ENCODE measurements around the gene BICRA.
"Not testable (repeated sequence)": the region's sequence is repeated elsewhere in the genome, so short reads cannot be mapped to it uniquely, and the experiment has no call there.

The BICRA gene

DNA sequence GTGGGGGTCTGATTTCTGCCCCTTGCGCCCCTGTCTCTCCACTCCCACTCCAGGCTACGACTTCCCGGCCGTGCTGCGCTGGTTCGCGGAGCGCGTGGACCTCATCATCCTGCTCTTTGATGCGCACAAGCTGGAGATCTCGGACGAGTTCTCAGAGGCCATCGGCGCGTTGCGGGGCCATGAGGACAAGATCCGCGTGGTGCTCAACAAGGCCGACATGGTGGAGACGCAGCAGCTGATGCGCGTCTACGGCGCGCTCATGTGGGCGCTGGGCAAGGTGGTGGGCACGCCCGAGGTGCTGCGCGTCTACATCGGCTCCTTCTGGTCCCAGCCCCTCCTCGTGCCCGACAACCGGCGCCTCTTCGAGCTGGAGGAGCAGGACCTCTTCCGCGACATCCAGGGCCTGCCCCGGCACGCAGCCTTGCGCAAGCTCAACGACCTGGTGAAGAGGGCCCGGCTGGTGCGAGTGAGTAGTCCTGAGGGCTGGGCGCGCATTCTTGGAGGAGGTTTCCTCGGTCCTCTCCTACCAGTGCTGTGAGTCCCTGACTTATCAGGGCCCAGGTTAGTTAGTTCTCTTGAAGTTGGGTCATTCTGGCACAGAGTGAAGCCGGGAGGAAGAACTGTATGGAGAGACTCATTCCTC is 116.9 kb downstream of the BICRA start:
- Mint-ChIP-seq H3K27me3 (peaks cover 42% of the 10 kb centered on the region), H3K4me1 (peaks cover 17% of the 10 kb centered on the region), H3K9me3 (no peaks in the 10 kb centered on the region), H3K27ac (ENCODE audit: low read depth) (no peak overlapping the region), H3K4me3 (no peak overlapping the region), H3K36me3 (ENCODE audit: insufficient read depth) (no peaks in the 10 kb centered on the region)
- DNase-seq (ENCODE audit: low spot score in 2 of 2) (no peak), ATAC-seq (replicated peaks; ENCODE audit: extremely low read depth, poor library complexity, severe bottlenecking) (no peak)

DNA sequence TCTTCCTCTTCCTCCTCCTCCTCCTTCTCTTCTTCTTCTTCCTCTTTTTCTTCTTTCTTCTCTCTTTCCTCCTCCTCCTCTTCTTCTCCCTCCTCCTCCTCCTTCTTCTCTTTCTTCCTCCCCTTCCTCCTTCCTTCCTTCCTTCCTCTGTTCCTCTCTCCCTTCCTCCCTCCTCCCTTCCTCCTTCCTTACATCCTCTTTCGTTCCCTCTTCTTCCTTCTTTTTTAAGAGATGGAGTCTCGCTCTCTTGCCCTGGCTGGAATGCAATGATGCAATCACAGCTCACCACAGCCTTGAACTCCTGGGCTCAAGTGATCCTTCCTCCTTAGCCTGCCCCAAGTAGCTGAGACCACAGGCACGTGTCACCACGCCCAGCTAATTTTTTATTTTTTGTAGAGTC is 117.5 kb downstream of the BICRA start:
- no peaks in the 10 kb centered on the region for H3K9me3 Mint-ChIP-seq

DNA sequence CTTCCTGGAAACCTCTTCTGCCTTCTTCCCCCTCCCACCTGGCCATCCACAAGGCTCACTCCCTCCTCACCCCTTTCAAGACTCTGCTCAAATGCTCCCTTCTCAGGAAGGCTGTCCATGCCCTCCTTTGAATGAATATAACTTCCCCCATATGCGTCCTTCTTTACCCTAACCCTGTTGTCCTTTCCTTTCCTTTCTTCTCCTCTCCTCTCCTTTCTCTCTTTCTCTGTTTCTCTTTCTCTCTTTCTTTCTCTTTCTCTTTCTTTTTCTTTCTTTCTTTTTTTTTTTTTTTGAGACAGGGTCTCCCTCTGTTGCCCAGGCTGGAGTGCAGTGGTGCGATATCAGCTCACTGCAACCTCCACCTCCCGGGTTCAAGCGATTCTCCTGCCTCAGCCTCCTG is 119.4 kb downstream of the BICRA start:
- H3K27me3 Mint-ChIP-seq, result peaks cover 37% of the 10 kb centered on the region
- H3K4me3 Mint-ChIP-seq, result not testable (repeated sequence)

More for the DNA sequence above, 117.5 kb downstream of the BICRA start:
- Mint-ChIP-seq H3K4me3 (no peak overlapping the region), H3K36me3 (ENCODE audit: insufficient read depth) (no peaks in the 10 kb centered on the region), H3K4me1 (peaks cover 17% of the 10 kb centered on the region), H3K27me3 (peaks cover 45% of the 10 kb centered on the region), H3K27ac (ENCODE audit: low read depth) (no peak overlapping the region)
- DNase-seq (ENCODE audit: low spot score in 2 of 2) (no peak), ATAC-seq (replicated peaks; ENCODE audit: extremely low read depth, poor library complexity, severe bottlenecking) (no peak)

DNA sequence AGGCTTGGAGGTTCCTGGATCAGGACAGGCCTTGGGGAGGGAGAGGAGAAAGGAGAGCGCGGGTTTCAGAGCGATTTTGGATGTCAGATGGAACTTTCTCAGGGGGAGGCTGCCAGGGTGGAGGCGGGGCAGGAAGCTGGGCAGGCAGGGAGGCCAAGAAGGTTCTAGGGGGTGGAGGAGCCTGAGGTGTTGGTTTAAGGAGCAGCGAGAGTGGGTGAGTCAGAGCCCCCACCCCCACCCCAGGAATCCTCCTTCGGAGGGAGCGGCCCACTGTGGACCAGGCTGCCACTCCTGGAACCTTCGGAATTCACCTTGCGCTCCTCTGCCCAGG is 120.5 kb downstream of the BICRA start:
- H3K9me3 Mint-ChIP-seq, result no peaks in the 10 kb centered on the region
- H3K27ac Mint-ChIP-seq (ENCODE audit: low read depth), result no peak overlapping the region
- H3K36me3 Mint-ChIP-seq (ENCODE audit: insufficient read depth), result peaks cover 2% of the 10 kb centered on the region
- H3K4me3 Mint-ChIP-seq, result peak overlapping the region; percentile 29
- H3K27me3 Mint-ChIP-seq, result peaks cover 49% of the 10 kb centered on the region
- no peak for DNase-seq (ENCODE audit: low spot score in 2 of 2)
- peaks cover 17% of the 10 kb centered on the region for H3K4me1 Mint-ChIP-seq
- ATAC-seq (replicated peaks; ENCODE audit: extremely low read depth, poor library complexity, severe bottlenecking), result no peak

More for the DNA sequence above, 119.4 kb downstream of the BICRA start:
- H3K36me3 Mint-ChIP-seq (ENCODE audit: insufficient read depth); DNase-seq (ENCODE audit: low spot score in 2 of 2); H3K27ac Mint-ChIP-seq (ENCODE audit: low read depth); H3K9me3 Mint-ChIP-seq; ATAC-seq (replicated peaks; ENCODE audit: extremely low read depth, poor library complexity, severe bottlenecking): not testable (repeated sequence)
- peaks cover 17% of the 10 kb centered on the region for H3K4me1 Mint-ChIP-seq

DNA sequence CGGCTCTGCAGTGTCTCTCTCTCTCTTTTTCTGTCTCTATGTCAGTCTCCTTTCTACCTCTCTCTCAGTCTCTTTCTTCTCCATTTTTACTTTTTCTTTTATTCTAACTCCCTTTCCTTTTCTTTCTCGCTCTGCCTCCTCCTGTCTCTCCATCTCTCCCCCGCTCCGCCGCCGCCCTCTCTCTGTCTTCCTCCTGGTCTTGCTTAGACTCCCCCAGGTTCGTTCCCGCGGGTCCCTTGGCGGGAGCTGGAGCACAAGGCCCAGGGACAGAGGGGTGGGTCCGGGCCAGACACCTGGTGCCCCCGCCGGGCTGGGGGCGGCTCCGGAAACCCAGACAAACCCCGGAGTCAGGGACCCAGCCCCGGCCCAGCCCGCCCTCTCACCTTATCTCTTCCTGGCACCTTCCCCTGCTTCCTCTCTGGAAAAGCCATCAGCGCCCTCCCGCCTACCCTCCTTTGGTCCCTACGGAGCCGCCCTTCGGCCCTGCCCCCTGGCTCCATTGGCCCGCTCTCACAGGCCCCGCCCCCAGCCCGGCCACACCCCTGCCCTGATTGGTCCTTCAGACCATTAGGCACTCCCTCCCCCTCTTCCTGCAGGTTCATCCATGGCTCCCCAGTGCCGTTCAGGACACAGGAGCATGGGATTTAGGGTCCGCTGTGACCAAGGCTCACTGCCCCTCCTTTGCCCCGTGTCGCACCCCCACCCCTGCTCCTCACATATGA is 121.0 kb downstream of the BICRA start:
- no peak for DNase-seq (ENCODE audit: low spot score in 2 of 2)
- Mint-ChIP-seq H3K4me3 (peak overlapping the region; percentile 29), H3K27ac (ENCODE audit: low read depth) (no peak overlapping the region), H3K9me3 (no peaks in the 10 kb centered on the region), H3K4me1 (peaks cover 17% of the 10 kb centered on the region), H3K36me3 (ENCODE audit: insufficient read depth) (peaks cover 2% of the 10 kb centered on the region), H3K27me3 (peaks cover 51% of the 10 kb centered on the region)
- no peak for ATAC-seq (replicated peaks; ENCODE audit: extremely low read depth, poor library complexity, severe bottlenecking)

DNA sequence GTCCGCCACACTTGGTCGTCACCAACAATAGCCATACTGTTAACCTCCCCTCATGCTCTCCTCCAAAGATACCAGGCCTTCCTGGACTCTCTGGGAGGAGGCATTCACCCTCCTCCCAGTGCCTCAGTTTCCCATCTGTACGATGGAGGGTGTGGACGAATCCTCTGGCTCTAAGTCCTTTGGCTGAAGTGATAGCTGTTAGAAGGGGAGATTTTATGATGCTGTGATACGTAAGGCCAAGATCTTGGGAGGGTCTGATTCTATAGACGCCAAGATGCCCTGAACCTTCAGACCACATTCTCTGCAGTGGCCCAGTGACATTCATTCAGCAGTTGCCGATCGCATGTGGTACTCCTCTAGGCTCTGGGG is 121.6 kb downstream of the BICRA start:
- Mint-ChIP-seq H3K4me3 (peak overlapping the region; percentile 7), H3K36me3 (ENCODE audit: insufficient read depth) (peaks cover 2% of the 10 kb centered on the region), H3K9me3 (no peaks in the 10 kb centered on the region), H3K4me1 (peaks cover 17% of the 10 kb centered on the region), H3K27ac (ENCODE audit: low read depth) (no peak overlapping the region), H3K27me3 (peaks cover 51% of the 10 kb centered on the region)
- DNase-seq (ENCODE audit: low spot score in 2 of 2) (no peak), ATAC-seq (replicated peaks; ENCODE audit: extremely low read depth, poor library complexity, severe bottlenecking) (no peak)

DNA sequence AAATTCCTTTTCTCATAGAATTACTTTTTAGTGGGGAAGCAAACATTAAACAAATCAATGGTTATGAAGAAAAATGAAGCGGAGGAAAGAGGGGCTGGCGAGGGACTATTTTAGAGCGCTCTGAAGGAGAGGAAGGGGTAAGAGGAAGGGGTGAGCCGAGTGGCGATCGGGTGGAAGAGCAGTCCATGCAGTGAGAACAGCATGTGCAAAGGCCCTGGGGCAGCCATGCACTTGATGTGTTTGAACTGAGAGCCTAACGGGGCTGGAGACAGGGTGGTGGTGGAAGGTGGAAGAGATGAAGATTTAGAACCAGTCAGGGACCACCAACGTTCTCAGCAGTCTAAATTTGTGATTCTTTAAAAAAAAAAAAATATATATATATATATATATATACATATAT is 122.0 kb downstream of the BICRA start:
- Mint-ChIP-seq H3K27me3 (peaks cover 51% of the 10 kb centered on the region), H3K9me3 (no peaks in the 10 kb centered on the region), H3K4me1 (peaks cover 17% of the 10 kb centered on the region), H3K27ac (ENCODE audit: low read depth) (no peak overlapping the region), H3K4me3 (no peak overlapping the region), H3K36me3 (ENCODE audit: insufficient read depth) (peaks cover 2% of the 10 kb centered on the region)
- DNase-seq (ENCODE audit: low spot score in 2 of 2), result no peak
- no peak for ATAC-seq (replicated peaks; ENCODE audit: extremely low read depth, poor library complexity, severe bottlenecking)

DNA sequence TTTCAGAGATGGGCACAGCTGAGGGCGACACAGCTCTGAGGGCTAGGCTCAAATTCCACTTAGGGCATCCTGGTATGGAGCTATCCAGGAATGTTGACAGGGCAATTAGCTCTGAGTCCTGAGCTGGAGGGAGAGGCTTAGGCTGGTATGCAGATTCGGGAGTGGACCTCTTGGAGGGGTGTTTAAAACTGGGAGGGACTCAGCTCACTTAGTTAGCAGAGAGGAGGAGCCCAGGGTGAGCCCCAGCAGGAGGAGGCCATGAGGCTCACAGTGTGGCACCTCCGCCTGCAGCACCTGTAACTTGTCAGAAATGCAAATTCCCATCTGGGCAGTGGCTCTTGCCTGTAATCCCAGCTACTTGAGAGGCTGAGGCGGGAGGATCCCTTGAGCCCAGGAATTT is 126.2 kb downstream of the BICRA start:
- ATAC-seq (replicated peaks; ENCODE audit: extremely low read depth, poor library complexity, severe bottlenecking) (no peak), DNase-seq (ENCODE audit: low spot score in 2 of 2) (no peak)
- Mint-ChIP-seq H3K4me1 (peaks cover 4% of the 10 kb centered on the region), H3K27ac (ENCODE audit: low read depth) (no peak overlapping the region), H3K4me3 (no peak overlapping the region), H3K36me3 (ENCODE audit: insufficient read depth) (peaks cover 2% of the 10 kb centered on the region), H3K9me3 (no peaks in the 10 kb centered on the region), H3K27me3 (peaks cover 35% of the 10 kb centered on the region)

DNA sequence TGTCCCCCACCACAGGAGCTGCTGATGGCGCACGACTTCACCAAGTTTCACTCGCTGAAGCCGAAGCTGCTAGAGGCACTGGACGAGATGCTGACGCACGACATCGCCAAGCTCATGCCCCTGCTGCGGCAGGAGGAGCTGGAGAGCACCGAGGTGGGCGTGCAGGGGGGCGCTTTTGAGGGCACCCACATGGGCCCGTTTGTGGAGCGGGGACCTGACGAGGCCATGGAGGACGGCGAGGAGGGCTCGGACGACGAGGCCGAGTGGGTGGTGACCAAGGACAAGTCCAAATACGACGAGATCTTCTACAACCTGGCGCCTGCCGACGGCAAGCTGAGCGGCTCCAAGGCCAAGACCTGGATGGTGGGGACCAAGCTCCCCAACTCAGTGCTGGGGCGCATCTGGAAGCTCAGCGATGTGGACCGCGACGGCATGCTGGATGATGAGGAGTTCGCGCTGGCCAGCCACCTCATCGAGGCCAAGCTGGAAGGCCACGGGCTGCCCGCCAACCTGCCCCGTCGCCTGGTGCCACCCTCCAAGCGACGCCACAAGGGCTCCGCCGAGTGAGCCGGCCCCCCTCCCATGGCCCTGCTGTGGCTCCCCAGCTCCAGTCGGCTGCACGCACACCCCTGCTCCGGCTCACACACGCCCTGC is 132.1 kb downstream of the BICRA start:
- H3K4me3 Mint-ChIP-seq, result no peak overlapping the region
- H3K27me3 Mint-ChIP-seq, result peaks cover 8% of the 10 kb centered on the region
- ATAC-seq (replicated peaks; ENCODE audit: extremely low read depth, poor library complexity, severe bottlenecking), result no peak
- peaks cover 10% of the 10 kb centered on the region for H3K4me1 Mint-ChIP-seq
- H3K9me3 Mint-ChIP-seq, result no peaks in the 10 kb centered on the region
- peaks cover 10% of the 10 kb centered on the region for H3K36me3 Mint-ChIP-seq (ENCODE audit: insufficient read depth)
- no peak overlapping the region for H3K27ac Mint-ChIP-seq (ENCODE audit: low read depth)
- DNase-seq (ENCODE audit: low spot score in 2 of 2), result no peak

DNA sequence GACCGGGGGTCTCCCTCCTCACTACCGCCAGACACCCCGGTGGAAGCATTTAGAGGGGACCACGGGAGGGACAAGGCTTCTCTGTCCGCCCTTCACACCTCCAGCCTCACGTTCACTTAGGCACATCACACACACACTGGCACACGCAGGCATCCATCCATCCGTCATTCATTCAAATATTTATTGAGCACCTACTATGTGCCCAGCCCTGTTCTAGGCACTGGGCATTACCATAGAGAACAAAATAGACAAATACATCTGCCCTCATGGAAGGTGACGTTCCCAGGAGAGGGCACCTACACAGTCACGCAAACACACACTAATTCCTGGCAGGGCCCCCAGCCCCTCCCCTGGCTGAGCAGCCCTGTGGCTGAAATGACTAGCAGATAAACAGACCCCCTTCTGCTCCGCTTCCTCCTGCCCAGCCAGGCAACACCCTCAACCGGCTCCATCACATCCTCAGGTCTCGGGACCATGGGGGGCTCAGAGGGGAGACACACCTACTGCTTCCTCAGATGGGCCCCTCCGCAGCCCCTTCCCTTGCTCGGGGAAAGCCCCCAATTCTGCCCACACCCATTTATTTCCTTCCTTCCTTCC is 132.7 kb downstream of the BICRA start:
- Mint-ChIP-seq H3K36me3 (ENCODE audit: insufficient read depth) (peaks cover 11% of the 10 kb centered on the region), H3K4me3 (no peak overlapping the region), H3K27ac (ENCODE audit: low read depth) (no peak overlapping the region), H3K9me3 (no peaks in the 10 kb centered on the region), H3K27me3 (peaks cover 1% of the 10 kb centered on the region), H3K4me1 (peaks cover 10% of the 10 kb centered on the region)
- no peak for ATAC-seq (replicated peaks; ENCODE audit: extremely low read depth, poor library complexity, severe bottlenecking)
- DNase-seq (ENCODE audit: low spot score in 2 of 2), result no peak

DNA sequence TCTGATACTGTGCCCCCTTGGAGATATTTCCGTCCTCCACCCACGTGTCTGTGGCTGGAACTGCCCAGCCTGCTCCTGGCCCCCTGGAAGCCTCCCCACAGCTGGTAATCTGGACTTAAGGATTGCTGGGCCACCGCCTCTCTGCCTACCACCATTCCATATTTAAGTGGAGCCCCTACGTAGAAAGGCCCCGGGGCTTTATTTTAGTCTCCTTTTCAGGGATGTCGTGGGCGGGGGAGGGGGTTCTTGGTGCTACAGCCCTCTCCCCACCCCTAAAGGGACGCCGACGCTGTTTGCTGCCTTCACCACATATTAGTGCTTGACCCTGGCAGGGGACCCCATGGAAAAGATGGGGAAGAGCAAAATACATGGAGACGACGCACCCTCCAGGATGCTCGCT is 133.7 kb downstream of the BICRA start:
- ATAC-seq (replicated peaks; ENCODE audit: extremely low read depth, poor library complexity, severe bottlenecking), result no peak
- DNase-seq (ENCODE audit: low spot score in 2 of 2), result no peak
- Mint-ChIP-seq H3K4me1 (peaks cover 10% of the 10 kb centered on the region), H3K36me3 (ENCODE audit: insufficient read depth) (peaks cover 14% of the 10 kb centered on the region), H3K27ac (ENCODE audit: low read depth) (no peak overlapping the region), H3K9me3 (no peaks in the 10 kb centered on the region), H3K4me3 (peak overlapping the region; percentile 70), H3K27me3 (no peaks in the 10 kb centered on the region)

DNA sequence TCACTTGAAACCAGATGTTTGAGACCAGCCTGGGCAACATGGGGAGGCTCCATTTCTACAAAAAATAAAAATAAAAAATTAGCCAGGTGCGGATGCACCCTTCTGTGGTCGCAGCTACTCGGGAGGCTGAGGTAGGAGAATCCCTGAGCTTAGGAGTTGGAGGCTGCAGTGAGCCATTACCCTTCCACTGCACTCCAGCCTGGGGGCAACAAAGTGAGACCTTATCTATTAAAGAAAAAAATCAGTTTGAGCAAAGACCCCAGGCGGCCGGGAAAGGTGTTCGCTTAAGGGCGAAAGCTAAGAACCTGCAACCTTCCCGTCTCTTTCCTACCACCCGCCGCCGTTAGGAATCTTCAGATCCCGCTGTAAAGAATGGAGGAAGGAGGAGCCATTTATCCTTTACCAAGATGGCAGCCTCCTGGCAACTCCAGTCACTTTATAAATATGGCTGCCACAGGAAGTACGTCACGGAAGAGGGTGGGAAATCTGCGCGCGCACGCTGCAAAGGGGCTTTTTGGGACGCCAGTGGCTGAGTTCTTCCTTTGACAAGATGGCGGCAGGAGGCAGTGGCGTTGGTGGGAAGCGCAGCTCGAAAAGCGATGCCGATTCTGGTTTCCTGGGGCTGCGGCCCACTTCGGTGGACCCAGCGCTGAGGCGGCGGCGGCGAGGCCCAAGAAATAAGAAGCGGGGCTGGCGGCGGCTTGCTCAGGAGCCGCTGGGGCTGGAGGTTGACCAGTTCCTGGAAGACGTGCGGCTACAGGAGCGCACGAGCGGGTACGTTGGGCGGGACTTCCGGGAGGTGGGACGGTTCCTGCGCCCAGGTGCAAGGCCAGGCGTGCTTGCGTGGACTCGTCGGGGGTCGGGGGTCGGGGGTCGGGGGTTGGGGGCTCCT is 136.3 kb downstream of the BICRA start, which contains the start of gene NOP53:
Gene NOP53 (plus strand): TSS at position 537 of the 892 bp plus-strand sequence. CDS start 14 bp downstream, at position 551.
- DNase-seq (ENCODE audit: low spot score in 2 of 2) (peak; percentile 97), ATAC-seq (replicated peaks; ENCODE audit: extremely low read depth, poor library complexity, severe bottlenecking) (peak; percentile 84)
- H3K27ac Mint-ChIP-seq (ENCODE audit: low read depth), result peak within 1 kb of the TSS; percentile 100
- H3K9me3 Mint-ChIP-seq, result no peaks in the 10 kb centered on the region
- peaks cover 34% of the 10 kb centered on the region for H3K36me3 Mint-ChIP-seq (ENCODE audit: insufficient read depth)
- peaks cover 25% of the 10 kb centered on the region for H3K4me1 Mint-ChIP-seq
- no peaks in the 10 kb centered on the region for H3K27me3 Mint-ChIP-seq
- peak within 1 kb of the TSS; percentile 99 for H3K4me3 Mint-ChIP-seq

Measured in central memory CD8-positive, alpha-beta T cell (primary cell).